H9 (cell line): Measurements from ENCODE around the gene ANKZF1. TPM values are rescaled to one million over a fixed set of nuclear protein-coding genes. Genes with fewer than 3 reads are reported as not detected.
A peak's percentile ranks its signal among the peaks of the same experiment; 100 is the strongest.

Experiments used
- DNase-seq: peaks from one replicate; pipeline ENCODE4 v3.0.0-alpha.2; 2017
- H2AFZ ChIP-seq: one replicate; pipeline ENCODE4 v1.6.1; 2013; ENCODE audit warnings: mild to moderate bottlenecking, low read length, control low read depth, moderate library complexity
- H2AK5ac ChIP-seq: 2 replicates; pipeline ENCODE4 v1.6.1; 2013; ENCODE audit warnings: low read length, control low read depth, mixed read lengths; ENCODE audit not compliant: insufficient read length
- H2BK120ac ChIP-seq: one replicate; pipeline ENCODE4 v1.6.1; 2013; ENCODE audit warnings: low read depth, mild to moderate bottlenecking, low read length, control low read depth, inconsistent platforms; ENCODE audit not compliant: poor library complexity, severe bottlenecking
- H2BK12ac ChIP-seq: 2 replicates; pipeline ENCODE4 v1.6.1; 2013; ENCODE audit warnings: low read length, control low read depth, mixed read lengths, low read depth; ENCODE audit not compliant: insufficient read length
- H2BK15ac ChIP-seq: 2 replicates; pipeline ENCODE4 v1.6.1; 2013; ENCODE audit warnings: low read depth, low read length, control low read depth
- H2BK20ac ChIP-seq: one replicate; pipeline ENCODE4 v1.6.1; 2013; ENCODE audit warnings: low read depth, mild to moderate bottlenecking, low read length, control low read depth, inconsistent platforms; ENCODE audit not compliant: poor library complexity, severe bottlenecking
- H2BK5ac ChIP-seq: 2 replicates; pipeline ENCODE4 v1.6.1; 2013; ENCODE audit warnings: low read length, control low read depth, mixed read lengths; ENCODE audit not compliant: insufficient read length
- H3K14ac ChIP-seq: 2 replicates; pipeline ENCODE4 v1.6.1; 2013; ENCODE audit warnings: low read length, control low read depth; ENCODE audit not compliant: insufficient read depth
- H3K18ac ChIP-seq: 2 replicates; pipeline ENCODE4 v1.6.1; 2013; ENCODE audit warnings: low read depth, mild to moderate bottlenecking, mixed read lengths, low read length, control low read depth; ENCODE audit not compliant: insufficient read length
- H3K23ac ChIP-seq: 2 replicates; pipeline ENCODE4 v1.6.1; 2013; ENCODE audit warnings: low read length, control low read depth, mixed read lengths, low read depth; ENCODE audit not compliant: insufficient read length
- H3K23me2 ChIP-seq: 2 replicates; pipeline ENCODE4 v1.6.1; 2013; ENCODE audit warnings: low read depth, mild to moderate bottlenecking, mixed read lengths, low read length, control low read depth; ENCODE audit not compliant: insufficient read length, poor library complexity, severe bottlenecking
- H3K27ac ChIP-seq: 2 replicates; pipeline ENCODE4 v1.5.1; 2013; ENCODE audit warnings: low read length, control low read depth, mixed read lengths, low read depth; ENCODE audit not compliant: insufficient read length
- H3K27me3 ChIP-seq: 2 replicates; pipeline ENCODE4 v1.6.1; 2013; ENCODE audit warnings: low read length, control low read depth, inconsistent platforms; ENCODE audit not compliant: insufficient read depth
- H3K4ac ChIP-seq: 2 replicates; pipeline ENCODE4 v1.6.1; 2013; ENCODE audit warnings: low read depth, mild to moderate bottlenecking, control low read depth, inconsistent platforms, low read length, moderate library complexity
- H3K4me1 ChIP-seq: 2 replicates; pipeline ENCODE4 v1.6.1; 2013; ENCODE audit warnings: low read length, control low read depth, inconsistent platforms; ENCODE audit not compliant: insufficient read depth
- H3K4me2 ChIP-seq: 2 replicates; pipeline ENCODE4 v1.6.1; 2013; ENCODE audit warnings: low read length, control low read depth, mixed read lengths; ENCODE audit not compliant: insufficient read length, insufficient read depth
- H3K56ac ChIP-seq: 2 replicates; pipeline ENCODE4 v1.6.1; 2013; ENCODE audit warnings: low read depth, mild to moderate bottlenecking, mixed read lengths, low read length, control low read depth; ENCODE audit not compliant: insufficient read length
- H3K79me1 ChIP-seq: 2 replicates; pipeline ENCODE4 v1.6.1; 2013; ENCODE audit warnings: low read depth, mild to moderate bottlenecking, moderate library complexity, low read length, control low read depth, inconsistent platforms; ENCODE audit not compliant: insufficient read depth, poor library complexity, severe bottlenecking
- H3K79me2 ChIP-seq: 2 replicates; pipeline ENCODE4 v1.6.1; 2013; ENCODE audit warnings: low read length, control low read depth, inconsistent platforms; ENCODE audit not compliant: insufficient read depth
- H3K9ac ChIP-seq: 2 replicates; pipeline ENCODE4 v1.6.1; 2013; ENCODE audit warnings: low read length, control low read depth, mixed read lengths; ENCODE audit not compliant: insufficient read length; ENCODE audit errors: extremely low read depth
- H3K9me3 ChIP-seq: one replicate; pipeline ENCODE4 v1.6.1; 2013; ENCODE audit warnings: low read depth, low read length, inconsistent platforms; ENCODE audit not compliant: control insufficient read depth
- H3T11ph ChIP-seq: one replicate; pipeline ENCODE4 v1.6.1; 2013; ENCODE audit warnings: mild to moderate bottlenecking, low read length, control low read depth, inconsistent platforms
- H4K20me1 ChIP-seq: one replicate; pipeline ENCODE4 v1.6.1; 2013; ENCODE audit not compliant: control insufficient read depth, insufficient read length, insufficient read depth
- H4K5ac ChIP-seq: 2 replicates; pipeline ENCODE4 v1.6.1; 2013; ENCODE audit warnings: low read depth, mild to moderate bottlenecking, mixed read lengths, low read length, control low read depth; ENCODE audit not compliant: insufficient read length
- H4K8ac ChIP-seq: replicated peaks from 2 replicates; pipeline ENCODE4 v1.6.1; 2013; ENCODE audit warnings: low read length, control low read depth, mixed read lengths, low read depth; ENCODE audit not compliant: insufficient read length
- H4K91ac ChIP-seq: 2 replicates; pipeline ENCODE4 v1.6.1; 2013; ENCODE audit warnings: low read depth, mild to moderate bottlenecking, moderate library complexity, mixed read lengths, low read length, control low read depth; ENCODE audit not compliant: insufficient read length
- H3K27ac Mint-ChIP-seq, 3 experiments: 2 replicates in 2 of 3; 3 replicates in 1 of 3; pipeline ENCODE4 v1.8.0; 2020 to 2021; ENCODE audit warnings: mixed read lengths in 3 of 3, mild to moderate bottlenecking in 1 of 3, moderate library complexity in 1 of 3
- H3K27me3 Mint-ChIP-seq: 2 replicates; pipeline ENCODE4 v1.8.0; 2021; ENCODE audit warnings: low read depth, mild to moderate bottlenecking, moderate library complexity, mixed read lengths
- H3K36me3 Mint-ChIP-seq, 3 experiments: 2 replicates in 2 of 3; 3 replicates in 1 of 3; pipeline ENCODE4 v1.8.0; 2020 to 2021; ENCODE audit warnings: low read depth in 3 of 3, mixed read lengths in 3 of 3; ENCODE audit not compliant: insufficient read depth in 1 of 3
- H3K4me1 Mint-ChIP-seq, 2 experiments: 2 replicates each; pipeline ENCODE4 v1.8.0; 2020; ENCODE audit warnings: mixed read lengths in 2 of 2
- H3K4me3 Mint-ChIP-seq, 2 experiments: 2 replicates in 1 of 2; 3 replicates in 1 of 2; pipeline ENCODE4 v1.8.0; 2020 to 2021; ENCODE audit warnings: mild to moderate bottlenecking in 2 of 2, mixed read lengths in 2 of 2, moderate library complexity in 1 of 2
- H3K9me3 Mint-ChIP-seq, 2 experiments: 2 replicates in 1 of 2; 3 replicates in 1 of 2; pipeline ENCODE4 v1.8.0; 2020; ENCODE audit warnings: mild to moderate bottlenecking in 2 of 2, mixed read lengths in 2 of 2, moderate library complexity in 1 of 2
- WGBS: extraction: QIAGEN DNeasy Blood & Tissue Kit; methylation state at CpG from one replicate; pipeline ENCODE4 v1.1.7; 2013; ENCODE audit warnings: missing lambda C conversion rate, low lambda C conversion rate, mixed read lengths; ENCODE audit not compliant: insufficient read length; ENCODE audit errors: extremely low coverage; 5-methylcytosine and 5-hydroxymethylcytosine counted together
- total RNA-seq: library from RNA; stranded (reverse); gene quantifications from 2 replicates; pipeline ENCODE4 v1.2.1, GENCODE V29; 2021
- TF ChIP-seq, protein P1 (sequence below): fragments of 200-600 bp; sonication (generic); conservative IDR thresholded peaks from 3 replicates; pipeline ENCODE4 v1.8.0; 2021; ENCODE audit warnings: antibody characterized with exemption, mild to moderate bottlenecking

Gene ANKZF1
- total RNA-seq, 1 experiment from 2014 or later = 55.4 TPM

DNA sequence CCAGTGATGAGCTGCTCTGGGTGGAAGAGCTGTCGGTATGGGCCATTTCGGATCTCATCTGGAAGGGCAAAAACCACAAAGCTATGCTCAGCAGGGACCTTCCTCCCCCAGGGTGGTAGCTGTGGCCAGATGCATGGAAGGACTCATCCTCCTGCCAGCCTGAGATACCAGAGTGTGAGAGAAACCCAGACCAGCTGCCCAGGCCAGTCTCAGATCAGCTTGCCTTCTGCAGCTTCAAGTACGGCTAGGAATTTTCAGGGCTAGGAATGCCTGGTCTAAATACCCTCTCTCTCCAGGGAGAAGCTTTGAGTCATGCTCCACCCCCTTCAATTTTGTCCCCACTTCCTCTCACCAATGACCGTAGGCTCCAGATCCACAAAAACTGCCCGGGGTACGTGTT, 22.1 kb downstream of the ANKZF1 start:
- Histone ChIP-seq H2BK20ac (no peak overlapping the region), H4K91ac (no peak overlapping the region), H3K4me2 (no peak overlapping the region), H3K9ac (no peak overlapping the region), H2BK5ac (no peak overlapping the region), H2BK12ac (no peak overlapping the region), H2BK15ac (no peak overlapping the region), H2BK120ac (no peak overlapping the region), H3K23me2 (peaks cover 22% of the 10 kb centered on the region), H2AK5ac (no peak overlapping the region), H3K27me3 (peaks cover 21% of the 10 kb centered on the region), H3K14ac (no peak overlapping the region; the same call in 1 of the 2 replicates), H4K5ac (no peak overlapping the region), H4K20me1 (no peaks in the 10 kb centered on the region), H3K79me1 (no peaks in the 10 kb centered on the region), H3K56ac (no peak overlapping the region), H3K23ac (no peak overlapping the region), H4K8ac (no peak overlapping the region), H3K4me1 (peaks cover 3% of the 10 kb centered on the region; the same call in 1 of the 2 replicates), H3K4ac (no peak overlapping the region), H3K79me2 (no peaks in the 10 kb centered on the region), H3K27ac (no peak overlapping the region), H2AFZ (no peak overlapping the region), H3K18ac (no peak overlapping the region), H3K9me3 (no peaks in the 10 kb centered on the region), H3T11ph (no peak overlapping the region)
- H3K4me1 Mint-ChIP-seq = peaks cover 28 to 40% of the 10 kb centered on the region in 2 experiments
- no peak for DNase-seq
- peak overlapping the region in 1 of 2 experiments; percentile 67; a peak in 3 of 5 replicates for H3K4me3 Mint-ChIP-seq
- H3K27me3 Mint-ChIP-seq = peaks cover 58% of the 10 kb centered on the region
- peaks cover 0 to 2% of the 10 kb centered on the region in 2 experiments; a peak in 3 of 5 replicates for H3K9me3 Mint-ChIP-seq
- WGBS = no CpG with 5 or more reads among the region's 6 CpGs
- peaks cover 9 to 24% (median 23%) of the 10 kb centered on the region in 3 experiments; a peak in 6 of 7 replicates for H3K36me3 Mint-ChIP-seq
- no peak overlapping the region for H3K27ac Mint-ChIP-seq
- TF ChIP-seq, protein P1, sequence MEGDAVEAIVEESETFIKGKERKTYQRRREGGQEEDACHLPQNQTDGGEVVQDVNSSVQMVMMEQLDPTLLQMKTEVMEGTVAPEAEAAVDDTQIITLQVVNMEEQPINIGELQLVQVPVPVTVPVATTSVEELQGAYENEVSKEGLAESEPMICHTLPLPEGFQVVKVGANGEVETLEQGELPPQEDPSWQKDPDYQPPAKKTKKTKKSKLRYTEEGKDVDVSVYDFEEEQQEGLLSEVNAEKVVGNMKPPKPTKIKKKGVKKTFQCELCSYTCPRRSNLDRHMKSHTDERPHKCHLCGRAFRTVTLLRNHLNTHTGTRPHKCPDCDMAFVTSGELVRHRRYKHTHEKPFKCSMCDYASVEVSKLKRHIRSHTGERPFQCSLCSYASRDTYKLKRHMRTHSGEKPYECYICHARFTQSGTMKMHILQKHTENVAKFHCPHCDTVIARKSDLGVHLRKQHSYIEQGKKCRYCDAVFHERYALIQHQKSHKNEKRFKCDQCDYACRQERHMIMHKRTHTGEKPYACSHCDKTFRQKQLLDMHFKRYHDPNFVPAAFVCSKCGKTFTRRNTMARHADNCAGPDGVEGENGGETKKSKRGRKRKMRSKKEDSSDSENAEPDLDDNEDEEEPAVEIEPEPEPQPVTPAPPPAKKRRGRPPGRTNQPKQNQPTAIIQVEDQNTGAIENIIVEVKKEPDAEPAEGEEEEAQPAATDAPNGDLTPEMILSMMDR = no peak
